ENCODE measurements around the gene NAALADL1. TPM values are rescaled to one million over a fixed set of nuclear protein-coding genes. Genes with fewer than 3 reads are reported as not detected.

Gene NAALADL1
- total and polyA plus RNA-seq, 9 of the 15 experiments (the other 6 are each of a cell fraction or from before 2014, with no cell fraction given), result 0.06 to 0.72 (median 0.22) TPM; not detected in 4

DNA sequence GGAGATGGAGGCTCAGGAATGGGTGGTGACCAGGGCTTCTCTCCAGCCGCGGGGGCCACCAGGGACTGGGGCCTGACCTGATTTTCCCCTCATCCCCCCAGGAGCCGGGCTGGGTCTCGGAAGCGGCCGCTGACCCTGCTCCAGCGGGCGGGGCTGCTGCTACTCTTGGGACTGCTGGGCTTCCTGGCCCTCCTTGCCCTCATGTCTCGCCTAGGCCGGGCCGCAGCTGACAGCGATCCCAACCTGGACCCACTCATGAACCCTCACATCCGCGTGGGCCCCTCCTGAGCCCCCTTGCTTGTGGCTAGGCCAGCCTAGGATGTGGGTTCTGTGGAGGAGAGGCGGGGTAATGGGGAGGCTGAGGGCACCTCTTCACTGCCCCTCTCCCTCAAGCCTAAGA, 29.5 kb upstream of the NAALADL1 start:
- POLR2A ChIA-PET, result interaction anchor here (0.8 to 2.0 kb wide), 2 partner anchors 12 to 55 kb away, joined by 3 to 4 read pairs; no protein-coding TSS in a partner anchor
- Histone ChIP-seq H2AFZ (ENCODE audit: low read depth, low read length) (no peak overlapping the region), H3K79me2 (ENCODE audit: control insufficient read depth, insufficient read depth, low read length) (peaks cover 27% of the 10 kb centered on the region), H3K36me3 (ENCODE audit: control insufficient read depth, insufficient read depth, low read length) (peaks cover 52% of the 10 kb centered on the region), H3K4me3 (no peak overlapping the region), H3K9me3 (replicated peaks; ENCODE audit: control insufficient read depth, insufficient read depth, low read depth, low read length) (no peaks in the 10 kb centered on the region), H3K27ac (ENCODE audit: extremely low read depth, low read depth, low read length) (no peak overlapping the region), H3K9me1 (ENCODE audit: control insufficient read depth, insufficient read depth, low read length) (no peaks in the 10 kb centered on the region), H4K20me1 (replicated peaks; ENCODE audit: control insufficient read depth, insufficient read depth, low read length) (no peaks in the 10 kb centered on the region; the same call in 1 of the 2 replicates), H3K4me2 (ENCODE audit: insufficient read depth, low read length) (no peak overlapping the region), H3K9ac (ENCODE audit: insufficient read depth in 1 of 2, low read depth in 2 of 2, low read length in 2 of 2) (no peak overlapping the region), H3K27me3 (ENCODE audit: control insufficient read depth in 2 of 2, insufficient read depth in 2 of 2, low read length in 2 of 2) (no peaks in the 10 kb centered on the region; a peak in 1 of 5 replicates), H3K4me1 (replicated peaks in 1 of 2; ENCODE audit: control insufficient read depth in 2 of 2, insufficient read depth in 2 of 2, low read length in 2 of 2) (peaks cover 8 to 12% of the 10 kb centered on the region in 2 experiments)
- BruUV-seq (replicated peaks), result no TSS peak
- intact Hi-C loops (cut with micrococcal nuclease) (no loop called here), in situ Hi-C loops (cut with MboI) (no loop called here)
- peak; percentile 49; the same call in 1 of the 2 replicates for TF ChIP-seq RBFOX2 (IDR thresholded peaks at IDR 0.05; ENCODE audit: low read depth, low read length)
- TF ChIP-seq U2AF2 (optimal IDR thresholded peaks at IDR 0.05; ENCODE audit: low read depth, low read length), result no peak
- TF ChIP-seq HDAC8 (tag; IDR thresholded peaks at IDR 0.05), result no peak
- TF ChIP-seq POLR2G (IDR thresholded peaks at IDR 0.05; ENCODE audit: low read depth, low read length), result peak; percentile 35
- FAIRE-seq, result no peak
- CTCF ChIA-PET (ENCODE audit: low intra/inter-chr PET ratio), result no interaction called here
- no peak for DNase-seq (ENCODE audit: extremely low read depth in 1 of 4, low spot score in 3 of 4)
- 99% methylated on average over 12 of the region's 15 CpGs for WGBS (ENCODE audit: insufficient coverage, low coverage, missing lambda C conversion rate)
- no peak for ATAC-seq

DNA sequence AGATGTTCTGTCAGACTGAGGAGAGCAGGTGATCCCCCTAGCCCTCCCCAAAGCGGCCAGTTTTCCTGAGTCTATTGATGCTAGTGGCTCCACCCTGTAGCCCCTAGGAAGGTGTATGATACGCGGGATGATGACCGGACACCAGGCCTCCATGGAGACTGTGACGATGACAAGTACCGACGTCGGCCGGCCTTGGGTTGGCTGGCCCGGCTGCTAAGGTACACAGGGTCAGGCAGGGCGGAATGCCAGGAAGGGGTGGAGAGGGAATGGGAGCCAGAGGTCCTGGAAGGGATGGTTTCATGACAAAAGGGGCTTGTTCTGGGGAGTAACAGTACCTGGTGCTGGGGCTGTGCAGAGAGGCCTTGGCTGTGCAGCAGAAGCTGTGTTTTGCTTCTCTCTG, 28.9 kb upstream of the NAALADL1 start:
- H3K9ac ChIP-seq (ENCODE audit: insufficient read depth in 1 of 2, low read depth in 2 of 2, low read length in 2 of 2), result no peak overlapping the region
- H3K4me1 ChIP-seq (replicated peaks in 1 of 2; ENCODE audit: control insufficient read depth in 2 of 2, insufficient read depth in 2 of 2, low read length in 2 of 2), result peaks cover 13 to 15% of the 10 kb centered on the region in 2 experiments
- H3K9me3 ChIP-seq (replicated peaks; ENCODE audit: control insufficient read depth, insufficient read depth, low read depth, low read length), result no peaks in the 10 kb centered on the region
- H4K20me1 ChIP-seq (replicated peaks; ENCODE audit: control insufficient read depth, insufficient read depth, low read length), result no peaks in the 10 kb centered on the region; the same call in 1 of the 2 replicates
- no peak overlapping the region for H3K27ac ChIP-seq (ENCODE audit: extremely low read depth, low read depth, low read length)
- FAIRE-seq (no peak), DNase-seq (ENCODE audit: extremely low read depth in 1 of 4, low spot score in 3 of 4) (no peak), ATAC-seq (no peak)
- POLR2A ChIA-PET, result interaction anchor here (0.5 to 2.0 kb wide), 4 partner anchors 10 to 54 kb away, joined by 3 to 4 read pairs (median 3); partner anchors contain the start of gene ZNHIT2
- WGBS (ENCODE audit: insufficient coverage, low coverage, missing lambda C conversion rate), result 85% methylated on average over 7 of the region's 11 CpGs
- intact Hi-C loops (cut with micrococcal nuclease) (no loop called here), in situ Hi-C loops (cut with MboI) (no loop called here)
- no peak overlapping the region for H3K4me3 ChIP-seq
- H3K79me2 ChIP-seq (ENCODE audit: control insufficient read depth, insufficient read depth, low read length), result peaks cover 32% of the 10 kb centered on the region
- peaks cover 56% of the 10 kb centered on the region for H3K36me3 ChIP-seq (ENCODE audit: control insufficient read depth, insufficient read depth, low read length)
- CTCF ChIA-PET (ENCODE audit: low intra/inter-chr PET ratio), result no interaction called here
- H3K4me2 ChIP-seq (ENCODE audit: insufficient read depth, low read length), result no peak overlapping the region
- TF ChIP-seq, protein P1, sequence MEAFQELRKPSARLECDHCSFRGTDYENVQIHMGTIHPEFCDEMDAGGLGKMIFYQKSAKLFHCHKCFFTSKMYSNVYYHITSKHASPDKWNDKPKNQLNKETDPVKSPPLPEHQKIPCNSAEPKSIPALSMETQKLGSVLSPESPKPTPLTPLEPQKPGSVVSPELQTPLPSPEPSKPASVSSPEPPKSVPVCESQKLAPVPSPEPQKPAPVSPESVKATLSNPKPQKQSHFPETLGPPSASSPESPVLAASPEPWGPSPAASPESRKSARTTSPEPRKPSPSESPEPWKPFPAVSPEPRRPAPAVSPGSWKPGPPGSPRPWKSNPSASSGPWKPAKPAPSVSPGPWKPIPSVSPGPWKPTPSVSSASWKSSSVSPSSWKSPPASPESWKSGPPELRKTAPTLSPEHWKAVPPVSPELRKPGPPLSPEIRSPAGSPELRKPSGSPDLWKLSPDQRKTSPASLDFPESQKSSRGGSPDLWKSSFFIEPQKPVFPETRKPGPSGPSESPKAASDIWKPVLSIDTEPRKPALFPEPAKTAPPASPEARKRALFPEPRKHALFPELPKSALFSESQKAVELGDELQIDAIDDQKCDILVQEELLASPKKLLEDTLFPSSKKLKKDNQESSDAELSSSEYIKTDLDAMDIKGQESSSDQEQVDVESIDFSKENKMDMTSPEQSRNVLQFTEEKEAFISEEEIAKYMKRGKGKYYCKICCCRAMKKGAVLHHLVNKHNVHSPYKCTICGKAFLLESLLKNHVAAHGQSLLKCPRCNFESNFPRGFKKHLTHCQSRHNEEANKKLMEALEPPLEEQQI (IDR thresholded peaks at IDR 0.05), result no peak
- TF ChIP-seq, protein P2, sequence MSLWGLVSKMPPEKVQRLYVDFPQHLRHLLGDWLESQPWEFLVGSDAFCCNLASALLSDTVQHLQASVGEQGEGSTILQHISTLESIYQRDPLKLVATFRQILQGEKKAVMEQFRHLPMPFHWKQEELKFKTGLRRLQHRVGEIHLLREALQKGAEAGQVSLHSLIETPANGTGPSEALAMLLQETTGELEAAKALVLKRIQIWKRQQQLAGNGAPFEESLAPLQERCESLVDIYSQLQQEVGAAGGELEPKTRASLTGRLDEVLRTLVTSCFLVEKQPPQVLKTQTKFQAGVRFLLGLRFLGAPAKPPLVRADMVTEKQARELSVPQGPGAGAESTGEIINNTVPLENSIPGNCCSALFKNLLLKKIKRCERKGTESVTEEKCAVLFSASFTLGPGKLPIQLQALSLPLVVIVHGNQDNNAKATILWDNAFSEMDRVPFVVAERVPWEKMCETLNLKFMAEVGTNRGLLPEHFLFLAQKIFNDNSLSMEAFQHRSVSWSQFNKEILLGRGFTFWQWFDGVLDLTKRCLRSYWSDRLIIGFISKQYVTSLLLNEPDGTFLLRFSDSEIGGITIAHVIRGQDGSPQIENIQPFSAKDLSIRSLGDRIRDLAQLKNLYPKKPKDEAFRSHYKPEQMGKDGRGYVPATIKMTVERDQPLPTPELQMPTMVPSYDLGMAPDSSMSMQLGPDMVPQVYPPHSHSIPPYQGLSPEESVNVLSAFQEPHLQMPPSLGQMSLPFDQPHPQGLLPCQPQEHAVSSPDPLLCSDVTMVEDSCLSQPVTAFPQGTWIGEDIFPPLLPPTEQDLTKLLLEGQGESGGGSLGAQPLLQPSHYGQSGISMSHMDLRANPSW (CRISPR knock-in tag; IDR thresholded peaks at IDR 0.05), result no peak
- BruUV-seq (replicated peaks), result no TSS peak
- H3K9me1 ChIP-seq (ENCODE audit: control insufficient read depth, insufficient read depth, low read length), result no peaks in the 10 kb centered on the region
- H3K27me3 ChIP-seq (ENCODE audit: control insufficient read depth in 2 of 2, insufficient read depth in 2 of 2, low read length in 2 of 2), result no peaks in the 10 kb centered on the region; a peak in 1 of 5 replicates
- H2AFZ ChIP-seq (ENCODE audit: low read depth, low read length), result no peak overlapping the region

Data from K562 (cell line).